IPS-18a (cell line): ENCODE data around the gene XPNPEP1.
A peak's percentile ranks its signal among the peaks of the same experiment; 100 is the strongest.
"Not testable (repeated sequence)": the region's sequence is repeated elsewhere in the genome, so short reads cannot be mapped to it uniquely, and the experiment has no call there.

ENCODE experiments used
- H3K27ac ChIP-seq: one replicate; pipeline ENCODE4 v1.5.1; 2013; ENCODE audit warnings: low read length
- H3K27me3 ChIP-seq: one replicate; pipeline ENCODE4 v1.6.1; 2013; ENCODE audit warnings: mild to moderate bottlenecking, low read length; ENCODE audit not compliant: control insufficient read depth, insufficient read depth
- H3K36me3 ChIP-seq: one replicate; pipeline ENCODE4 v1.6.1; 2013; ENCODE audit warnings: low read depth, low read length; ENCODE audit not compliant: control insufficient read depth
- H3K4me1 ChIP-seq: one replicate; pipeline ENCODE4 v1.6.1; 2013; ENCODE audit warnings: low read depth, low read length; ENCODE audit not compliant: control insufficient read depth
- H3K4me3 ChIP-seq: one replicate; pipeline ENCODE4 v1.5.1; 2013; ENCODE audit warnings: low read length
- H3K9ac ChIP-seq: one replicate; pipeline ENCODE4 v1.6.1; 2013; ENCODE audit warnings: mild to moderate bottlenecking, low read length, moderate library complexity
- H3K9me3 ChIP-seq: one replicate; pipeline ENCODE4 v1.6.1; 2013; ENCODE audit warnings: low read depth, low read length; ENCODE audit not compliant: control insufficient read depth

The XPNPEP1 gene

DNA sequence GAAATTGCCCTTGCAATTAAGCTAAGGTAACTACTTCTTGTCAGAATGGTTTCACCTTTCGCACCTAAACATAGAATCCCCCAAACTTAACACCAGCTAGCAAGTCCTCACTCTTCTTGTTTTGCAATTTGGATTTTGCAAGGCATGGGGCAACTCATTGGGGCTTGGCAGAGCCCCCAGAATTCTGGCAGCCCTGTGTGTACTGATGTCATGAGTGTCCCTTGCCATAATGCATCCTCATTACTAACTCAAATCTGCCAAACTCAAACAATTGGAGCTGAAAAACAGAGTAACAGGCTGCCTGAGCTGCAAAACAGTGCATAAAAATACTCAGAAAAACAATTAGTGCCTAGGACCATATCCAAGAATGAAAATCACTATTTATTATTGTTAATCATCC, 7.9 kb upstream of the XPNPEP1 start:
- peaks cover 26% of the 10 kb centered on the region for H3K4me1 ChIP-seq
- H3K4me3 ChIP-seq, result no peak overlapping the region
- no peak overlapping the region for H3K27ac ChIP-seq
- H3K27me3 ChIP-seq, result no peaks in the 10 kb centered on the region
- H3K9ac ChIP-seq, result no peak overlapping the region
- no peaks in the 10 kb centered on the region for H3K9me3 ChIP-seq
- no peaks in the 10 kb centered on the region for H3K36me3 ChIP-seq

DNA sequence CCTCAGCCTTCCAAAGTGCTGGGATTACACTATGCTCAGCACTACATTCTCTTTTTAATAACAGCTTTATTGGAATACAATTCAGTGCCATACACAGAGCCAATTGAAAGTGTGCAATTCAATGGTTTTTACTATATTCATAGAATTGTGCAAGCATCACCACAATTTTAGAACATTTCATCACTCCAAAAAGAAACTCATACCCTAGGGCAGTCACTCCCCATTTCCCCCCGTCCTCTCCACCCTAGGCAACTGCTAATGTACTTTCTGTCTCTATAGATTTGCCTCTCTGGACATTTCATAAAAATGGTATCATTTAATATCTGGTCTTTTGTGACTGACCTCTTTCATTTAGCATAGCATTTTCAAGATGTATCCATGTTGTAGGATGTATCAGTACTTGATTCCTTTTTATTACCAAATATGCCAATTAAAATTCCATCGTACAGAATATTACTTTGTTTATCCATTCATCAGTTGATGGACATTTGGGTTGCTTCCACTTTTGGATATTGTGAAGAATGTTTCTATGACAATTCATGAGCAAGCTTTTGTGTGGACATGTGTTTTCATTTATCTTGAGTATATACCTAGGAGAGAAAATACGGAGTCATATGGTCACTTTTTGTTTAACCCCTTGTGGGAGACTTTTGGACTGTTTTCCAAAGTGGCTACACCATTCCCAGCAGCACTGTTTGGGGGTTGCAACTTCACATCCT, 6.3 kb upstream of the XPNPEP1 start:
- H3K9me3 ChIP-seq, result no peaks in the 10 kb centered on the region
- H3K9ac ChIP-seq, result no peak overlapping the region
- H3K4me3 ChIP-seq, result no peak overlapping the region
- H3K4me1 ChIP-seq, result peaks cover 15% of the 10 kb centered on the region
- peaks cover 4% of the 10 kb centered on the region for H3K27me3 ChIP-seq
- H3K27ac ChIP-seq, result no peak overlapping the region
- H3K36me3 ChIP-seq, result no peaks in the 10 kb centered on the region

DNA sequence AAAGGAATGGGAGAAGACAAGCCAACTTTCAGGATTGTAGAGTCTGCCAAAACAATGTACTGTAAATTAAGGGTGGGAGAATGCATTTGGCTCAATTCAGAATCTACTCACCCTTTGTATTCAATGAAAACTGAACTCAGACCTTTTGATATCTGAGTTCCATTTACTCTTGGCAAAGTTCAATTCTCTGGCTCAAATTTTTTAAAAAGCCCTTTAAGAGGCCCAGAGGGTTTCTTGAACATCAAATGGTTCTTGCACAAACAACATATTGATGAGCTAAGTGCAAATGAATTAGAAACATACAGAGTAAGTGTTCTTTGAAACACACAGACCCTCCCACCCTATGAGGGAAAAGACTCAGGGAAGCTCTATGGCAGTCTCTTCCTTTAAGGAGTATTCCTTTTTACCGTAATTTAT, 5.2 kb upstream of the XPNPEP1 start:
- Histone ChIP-seq H3K27ac (no peak overlapping the region), H3K4me3 (no peak overlapping the region), H3K27me3 (peaks cover 15% of the 10 kb centered on the region), H3K36me3 (no peaks in the 10 kb centered on the region), H3K9me3 (no peaks in the 10 kb centered on the region), H3K9ac (no peak overlapping the region), H3K4me1 (peaks cover 14% of the 10 kb centered on the region)

DNA sequence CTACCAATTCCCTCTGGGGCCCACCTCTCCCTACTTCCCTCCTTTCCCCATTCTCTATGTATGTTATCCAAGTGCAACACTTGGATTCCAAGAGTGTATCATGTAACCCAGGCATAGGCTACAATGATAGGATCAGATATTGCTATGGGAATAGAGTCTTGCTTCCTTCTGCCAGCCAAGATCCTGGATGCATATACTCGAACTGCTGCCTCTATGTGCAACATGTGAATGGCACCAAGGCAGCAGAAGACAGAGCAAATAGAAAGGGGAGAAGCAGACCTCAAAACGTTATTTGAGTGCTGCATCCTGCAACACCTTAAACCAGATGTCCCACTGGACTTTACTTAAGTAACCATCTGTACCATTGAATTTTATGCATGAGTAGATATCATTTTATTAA, 3.5 kb upstream of the XPNPEP1 start:
- H3K27ac ChIP-seq, result no peak overlapping the region
- H3K4me1 ChIP-seq, result peaks cover 18% of the 10 kb centered on the region
- H3K9ac ChIP-seq, result no peak overlapping the region
- no peak overlapping the region for H3K4me3 ChIP-seq
- H3K36me3 ChIP-seq, result no peaks in the 10 kb centered on the region
- H3K27me3 ChIP-seq, result peaks cover 24% of the 10 kb centered on the region
- H3K9me3 ChIP-seq, result no peaks in the 10 kb centered on the region

DNA sequence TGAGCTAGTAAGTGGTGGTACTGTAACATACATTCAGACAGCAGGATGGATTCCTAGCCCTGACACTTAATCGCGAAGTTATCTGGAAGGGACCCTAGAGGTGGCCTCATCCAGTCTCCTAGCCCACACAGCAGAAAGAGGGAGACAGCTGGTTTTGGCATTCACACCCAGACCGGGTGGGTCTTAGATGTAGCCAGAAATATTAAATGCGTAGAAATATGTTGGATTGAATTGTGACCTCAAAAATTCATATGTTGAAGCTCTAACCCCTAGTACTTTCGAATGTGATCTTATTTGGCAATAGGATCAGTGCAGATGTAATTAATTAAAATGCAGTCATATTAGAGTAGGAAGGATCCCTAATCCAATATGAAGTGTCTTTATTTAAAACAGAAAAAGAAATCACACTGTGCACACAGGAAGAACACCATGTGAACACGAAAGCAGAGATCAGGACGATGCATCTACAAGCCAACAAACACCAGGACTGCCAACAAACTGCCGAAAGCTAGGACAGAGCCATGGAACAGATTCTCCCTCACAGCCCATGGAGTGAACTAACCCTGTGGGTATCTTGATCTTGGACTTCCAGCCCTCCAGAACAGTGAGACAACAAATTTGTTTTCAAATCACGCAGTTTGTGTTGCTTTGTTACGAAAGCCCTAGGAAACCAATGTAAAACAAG, 2.9 kb upstream of the XPNPEP1 start:
- H3K36me3 ChIP-seq, result no peaks in the 10 kb centered on the region
- no peak overlapping the region for H3K27ac ChIP-seq
- no peak overlapping the region for H3K4me3 ChIP-seq
- no peaks in the 10 kb centered on the region for H3K9me3 ChIP-seq
- peaks cover 24% of the 10 kb centered on the region for H3K27me3 ChIP-seq
- peaks cover 18% of the 10 kb centered on the region for H3K4me1 ChIP-seq
- H3K9ac ChIP-seq, result no peak overlapping the region

DNA sequence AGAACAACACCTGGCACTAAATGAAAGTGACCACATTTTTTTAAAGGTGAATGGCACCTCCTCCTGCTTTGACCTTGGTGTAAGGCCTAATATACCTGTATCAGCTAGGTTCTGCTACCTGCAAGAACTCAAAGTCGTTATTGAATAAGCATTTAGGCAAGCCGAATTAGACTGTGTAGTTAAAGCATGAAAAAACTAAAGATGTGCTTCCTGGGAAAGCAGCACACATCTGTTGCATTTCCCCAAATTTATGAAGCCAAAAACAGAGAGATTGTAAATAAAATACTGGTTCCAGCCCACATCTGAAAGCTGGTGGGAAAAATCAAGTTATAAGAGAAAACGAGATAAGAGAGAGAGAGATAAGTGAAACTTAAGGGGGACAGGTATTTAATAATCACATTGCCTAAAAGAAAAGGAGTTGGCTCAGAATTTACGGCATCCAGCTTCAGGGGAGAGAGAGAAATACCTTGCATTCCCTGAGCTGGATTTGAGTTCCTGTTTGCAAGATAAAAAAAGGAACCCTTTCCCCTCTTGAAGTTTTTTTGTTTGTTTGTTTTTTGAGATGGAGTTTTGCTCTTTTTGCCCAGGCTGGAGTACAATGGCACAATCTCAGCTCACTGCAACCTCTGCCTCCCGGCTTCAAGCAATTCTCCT, 1.8 kb upstream of the XPNPEP1 start:
- Histone ChIP-seq H3K9me3 (no peaks in the 10 kb centered on the region), H3K27me3 (peaks cover 24% of the 10 kb centered on the region), H3K4me3 (no peak overlapping the region), H3K4me1 (peaks cover 18% of the 10 kb centered on the region), H3K9ac (no peak overlapping the region), H3K36me3 (no peaks in the 10 kb centered on the region), H3K27ac (no peak overlapping the region)

DNA sequence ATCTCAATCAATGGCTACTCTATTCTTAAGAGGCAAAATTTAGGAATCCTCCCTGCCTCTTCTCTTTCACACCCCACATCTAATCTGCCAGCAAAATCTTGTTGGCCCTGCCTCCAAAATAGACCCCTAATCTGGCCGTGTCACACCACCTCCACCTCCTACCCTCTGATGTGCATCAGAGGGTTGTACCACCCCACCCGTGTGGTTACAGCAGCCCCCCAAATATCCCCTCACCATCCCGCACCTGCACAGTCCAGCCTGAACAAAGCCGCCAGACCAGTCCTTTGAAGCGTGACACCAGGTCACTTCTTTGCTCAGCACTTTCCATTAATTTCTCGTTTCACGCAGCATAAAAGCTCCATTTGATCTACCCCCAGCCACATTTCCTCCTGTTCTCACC, 776 bp upstream of the XPNPEP1 start:
- Histone ChIP-seq H3K36me3 (no peaks in the 10 kb centered on the region), H3K4me3 (peak overlapping the region; percentile 72), H3K4me1 (peaks cover 18% of the 10 kb centered on the region), H3K27me3 (peaks cover 24% of the 10 kb centered on the region), H3K9ac (no peak overlapping the region), H3K27ac (no peak overlapping the region), H3K9me3 (no peaks in the 10 kb centered on the region)

DNA sequence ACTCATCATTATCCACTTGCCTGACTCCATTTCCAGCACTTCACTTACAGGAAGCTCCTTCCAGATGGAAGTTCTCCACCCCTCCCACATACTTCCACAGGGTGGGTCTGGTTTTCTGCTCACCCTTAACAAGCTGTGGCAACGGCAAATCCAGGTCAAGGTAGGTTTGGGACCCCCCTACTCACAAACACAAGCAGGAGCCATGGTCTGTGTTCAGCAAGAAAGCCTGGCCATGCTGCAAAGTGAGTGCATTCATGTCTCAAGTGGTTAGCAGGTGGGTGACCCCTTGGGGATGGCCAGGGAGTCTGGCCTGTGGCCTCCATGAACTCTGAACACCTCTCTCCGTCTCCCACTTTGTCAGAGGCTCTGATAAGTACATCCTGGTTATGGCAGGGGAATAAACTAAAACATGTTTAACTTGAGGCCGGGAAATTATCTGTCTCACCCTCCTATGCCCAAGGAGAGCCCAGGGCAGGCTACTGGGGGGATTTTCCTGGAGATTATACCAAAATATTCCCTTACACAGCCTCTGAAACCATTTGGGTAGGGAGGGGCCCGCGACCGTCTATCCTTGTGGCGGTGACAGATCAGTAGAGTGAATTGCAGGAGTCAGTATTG, 844 bp downstream of the XPNPEP1 start:
- Histone ChIP-seq H3K4me3 (peak overlapping the region; percentile 72), H3K4me1 (peaks cover 18% of the 10 kb centered on the region), H3K27ac (no peak overlapping the region), H3K36me3 (no peaks in the 10 kb centered on the region), H3K9me3 (no peaks in the 10 kb centered on the region), H3K27me3 (peaks cover 24% of the 10 kb centered on the region), H3K9ac (peak overlapping the region; percentile 60)

DNA sequence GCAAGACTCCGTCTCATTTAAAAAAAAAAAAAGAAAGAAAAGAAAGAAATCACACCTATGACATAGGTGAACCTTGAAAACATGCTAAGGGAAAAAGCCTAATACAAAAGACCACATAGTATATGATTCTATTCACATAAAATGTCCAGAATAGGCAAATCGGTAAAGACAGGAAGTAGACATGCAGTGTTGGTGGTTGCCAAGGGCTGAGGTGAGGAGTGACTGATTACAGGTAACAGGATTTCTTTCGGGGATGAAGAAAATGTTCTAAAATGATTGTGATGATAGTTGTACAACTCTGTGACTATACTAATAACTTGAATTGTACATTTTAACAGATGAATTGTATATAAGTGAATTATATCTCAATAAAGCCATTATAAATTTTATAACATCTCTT, 3.3 kb downstream of the XPNPEP1 start:
- Histone ChIP-seq H3K9ac (no peak overlapping the region), H3K4me3 (no peak overlapping the region), H3K9me3 (no peaks in the 10 kb centered on the region), H3K36me3 (no peaks in the 10 kb centered on the region), H3K4me1 (peaks cover 18% of the 10 kb centered on the region), H3K27ac (no peak overlapping the region), H3K27me3 (peaks cover 24% of the 10 kb centered on the region)

DNA sequence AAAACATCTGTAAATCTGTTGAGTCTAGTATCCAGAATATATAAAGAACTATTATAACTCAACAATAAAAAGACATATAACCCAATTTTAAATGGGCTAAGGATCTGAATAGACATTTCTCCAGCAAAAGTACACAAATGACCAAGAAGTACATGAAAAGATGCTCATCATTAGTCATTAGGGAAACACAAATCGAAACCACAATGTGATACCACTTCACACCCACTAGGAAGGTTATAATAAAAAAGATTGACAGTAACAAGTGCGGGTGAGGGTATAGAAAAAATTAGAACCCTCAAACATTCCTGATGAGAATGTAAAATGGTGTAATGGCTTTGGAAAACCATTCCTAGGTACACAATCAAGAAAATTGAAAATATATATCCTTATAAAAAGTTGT, 4.1 kb downstream of the XPNPEP1 start:
- Histone ChIP-seq H3K4me1 (peaks cover 10% of the 10 kb centered on the region), H3K9ac (no peak overlapping the region), H3K36me3 (no peaks in the 10 kb centered on the region), H3K27me3 (peaks cover 16% of the 10 kb centered on the region), H3K27ac (no peak overlapping the region), H3K9me3 (no peaks in the 10 kb centered on the region), H3K4me3 (no peak overlapping the region)

DNA sequence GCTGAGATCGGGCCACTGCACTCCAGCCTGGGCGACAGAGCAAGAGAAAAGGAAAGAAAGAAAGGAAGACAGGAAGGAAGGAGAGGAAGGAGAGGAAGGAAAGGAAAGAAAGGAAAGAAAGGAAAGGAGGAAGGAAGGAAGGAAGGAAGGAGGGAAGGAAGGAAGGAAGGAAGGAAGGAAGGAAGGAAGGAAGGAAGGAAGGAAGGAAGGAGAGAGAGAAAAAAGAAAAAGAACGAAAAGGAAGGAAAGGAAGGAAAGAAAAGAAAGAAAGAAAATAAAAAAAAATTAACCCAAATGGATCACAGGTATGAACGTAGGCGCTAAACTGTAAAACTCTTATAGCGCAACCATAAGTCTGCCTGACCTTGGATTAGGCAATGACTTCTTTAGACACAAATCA, 4.6 kb downstream of the XPNPEP1 start:
- H3K9ac ChIP-seq, H3K4me3 ChIP-seq, H3K36me3 ChIP-seq, H3K27ac ChIP-seq, H3K4me1 ChIP-seq, H3K9me3 ChIP-seq: not testable (repeated sequence)
- H3K27me3 ChIP-seq, result peaks cover 11% of the 10 kb centered on the region
